Muscle of leg (tissue), 11 donors: Measurements from ENCODE around the gene KAT2A. TPM values are rescaled to one million over a fixed set of nuclear protein-coding genes. Genes with fewer than 3 reads are reported as not detected.
A peak's percentile ranks its signal among the peaks of the same experiment; 100 is the strongest.

Experiments
- DNase-seq: peaks from one replicate; pipeline ENCODE4 v3.0.0; 2013
- H3K27ac ChIP-seq: one replicate; pipeline ENCODE4 v1.5.1; 2013; ENCODE audit warnings: mild to moderate bottlenecking, low read length, control low read depth
- H3K27me3 ChIP-seq: one replicate; pipeline ENCODE4 v1.6.1; 2013; ENCODE audit warnings: low read length; ENCODE audit not compliant: control insufficient read depth, insufficient read depth
- H3K36me3 ChIP-seq: one replicate; pipeline ENCODE4 v1.6.1; 2013; ENCODE audit warnings: low read length; ENCODE audit not compliant: control insufficient read depth, insufficient read depth
- H3K4me1 ChIP-seq: one replicate; pipeline ENCODE4 v1.6.1; 2013; ENCODE audit warnings: low read length; ENCODE audit not compliant: control insufficient read depth, insufficient read depth
- H3K4me3 ChIP-seq: one replicate; pipeline ENCODE4 v1.5.1; 2013; ENCODE audit warnings: low read length, control low read depth
- H3K9me3 ChIP-seq: replicated peaks from 2 replicates; pipeline ENCODE4 v1.6.1; 2013; ENCODE audit warnings: low read depth, low read length; ENCODE audit not compliant: control insufficient read depth
- WGBS: methylation state at CpG from one replicate; pipeline ENCODE4 v1.1.5; 2013; ENCODE audit warnings: missing lambda C conversion rate; ENCODE audit not compliant: insufficient coverage; 5-methylcytosine and 5-hydroxymethylcytosine counted together
- polyA plus RNA-seq, 8 donors: library from polyadenylated mRNA; unstranded; fragments of 120-200 nt; gene quantifications; one replicate each; pipeline versions ENCODE4 v1.2.1 to v1.2.3, GENCODE V29; 2013; ENCODE audit warnings: inconsistent platforms in 1 of 8, low replicate concordance in 1 of 8; ENCODE audit not compliant: insufficient read length in 8 of 8, insufficient read depth in 1 of 8
- total RNA-seq: library from RNA; stranded (reverse); fragments of 120-200 nt; gene quantifications from one replicate; pipeline ENCODE4 v1.2.4, GENCODE V29; 2013

KAT2A gene
- total and polyA plus RNA-seq, 9 donors = 16.7 to 62.0 (median 46.3) TPM

- no peaks in the 10 kb centered on the region for H3K9me3 ChIP-seq
- H3K4me1 ChIP-seq = peaks cover 29% of the 10 kb centered on the region
- no peak overlapping the region for H3K4me3 ChIP-seq
- no peaks in the 10 kb centered on the region for H3K27me3 ChIP-seq
- H3K27ac ChIP-seq = no peak overlapping the region
- H3K36me3 ChIP-seq = peaks cover 62% of the 10 kb centered on the region
- DNase-seq = peak; percentile 89
- WGBS = 40% methylated on average over 17 of the region's 18 CpGs
Measured at GRCh38 chr17:42116705-42117396, 4.3 kb downstream of the KAT2A start.

DNA sequence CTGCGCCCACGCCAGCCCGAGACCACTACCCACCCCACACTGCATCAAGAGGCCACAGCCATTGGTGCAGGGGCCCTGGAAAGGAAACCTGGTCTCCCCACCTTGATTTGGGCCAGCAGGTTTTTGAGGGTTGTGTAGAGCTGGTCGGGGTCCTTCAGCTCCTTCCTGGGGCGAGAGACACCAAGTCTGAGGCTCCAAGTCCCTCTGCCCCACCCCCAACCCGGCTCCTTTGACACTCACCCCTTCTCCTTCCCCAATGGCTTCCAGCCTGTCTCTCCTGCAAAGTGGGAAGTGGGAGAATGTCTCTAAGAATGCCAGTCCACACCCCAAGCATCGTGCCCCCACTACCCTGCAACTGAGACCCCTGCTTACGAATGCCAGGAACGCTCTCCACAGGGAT, 7.0 kb downstream of the KAT2A start:
- Histone ChIP-seq H3K27me3 (no peaks in the 10 kb centered on the region), H3K9me3 (no peaks in the 10 kb centered on the region), H3K27ac (no peak overlapping the region), H3K36me3 (peaks cover 66% of the 10 kb centered on the region), H3K4me3 (no peak overlapping the region), H3K4me1 (peaks cover 28% of the 10 kb centered on the region)
- DNase-seq = no peak
- 83% methylated on average over 1 of the region's 9 CpGs for WGBS

DNA sequence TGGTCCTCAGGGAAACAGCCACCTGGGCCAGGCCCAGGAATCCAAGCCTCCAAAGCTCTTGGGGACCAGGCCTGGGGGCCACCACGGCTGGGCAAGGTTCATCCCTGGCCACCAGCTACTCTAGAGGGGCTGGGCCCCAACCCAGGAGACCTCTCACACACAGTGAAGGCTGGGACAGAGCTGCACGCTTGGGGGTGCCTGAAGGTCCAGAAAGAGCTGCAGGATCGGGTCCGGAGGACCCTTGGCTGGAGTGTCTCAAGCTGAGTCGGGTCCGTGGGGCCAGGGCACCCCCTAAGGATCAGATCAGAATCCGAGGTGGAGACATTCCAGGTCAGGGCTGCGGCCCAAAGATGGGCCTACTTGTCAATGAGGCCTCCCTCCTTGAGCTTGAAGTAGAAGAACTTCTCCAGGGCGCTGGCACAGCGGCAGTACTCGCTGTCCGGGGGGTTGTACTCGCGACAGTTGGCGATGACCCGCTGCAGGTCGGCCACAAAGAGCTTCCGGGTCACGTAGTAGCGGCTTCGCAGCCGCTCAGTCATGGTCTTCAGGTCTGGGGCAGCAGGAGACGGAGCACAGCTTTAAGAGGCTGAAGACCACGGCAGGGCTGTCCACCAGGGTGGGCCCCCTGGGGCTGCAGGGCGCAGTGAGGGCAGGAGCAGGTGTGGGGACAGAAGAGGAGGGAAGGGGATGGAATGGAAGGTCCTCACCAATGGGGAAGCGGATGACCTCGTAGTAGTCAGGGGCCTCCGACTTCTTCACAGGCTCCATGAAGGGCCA, 7.7 kb downstream of the KAT2A start:
- Histone ChIP-seq H3K27me3 (no peaks in the 10 kb centered on the region), H3K4me1 (peaks cover 28% of the 10 kb centered on the region), H3K27ac (peak overlapping the region; percentile 96), H3K9me3 (no peaks in the 10 kb centered on the region), H3K36me3 (peaks cover 66% of the 10 kb centered on the region), H3K4me3 (no peak overlapping the region)
- 87% methylated on average over 27 of the region's 28 CpGs for WGBS
- no peak for DNase-seq

DNA sequence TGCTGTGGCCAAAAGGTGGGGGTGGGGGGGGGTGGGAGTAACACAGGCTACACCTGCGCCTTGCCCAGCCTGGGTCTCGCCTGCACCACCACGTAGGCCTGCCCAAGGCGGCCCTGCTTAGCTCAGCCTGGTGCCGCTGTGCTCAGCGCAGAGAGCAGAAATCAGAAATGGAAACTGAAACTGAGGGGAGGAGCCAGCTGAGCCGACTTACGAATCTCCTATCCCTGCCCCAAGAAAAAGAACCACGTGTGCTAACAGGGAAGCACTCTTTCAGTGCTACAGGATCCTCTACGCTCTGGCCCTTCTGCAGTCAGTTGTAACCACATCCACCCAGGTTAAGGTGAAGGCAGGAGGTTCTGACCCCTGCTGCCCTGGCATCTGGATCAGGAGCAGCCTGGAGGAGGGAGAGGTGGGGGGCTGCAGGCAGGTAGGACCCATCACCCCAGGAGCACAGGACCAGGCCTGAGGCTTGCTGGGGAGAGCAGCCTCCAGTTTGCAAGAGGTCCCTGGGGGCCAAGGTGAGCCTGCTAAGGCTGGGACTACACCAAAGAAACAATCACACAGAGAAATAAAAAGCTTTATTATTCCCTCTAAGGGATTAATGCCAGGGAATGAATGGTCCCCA, 8.5 kb downstream of the KAT2A start, which contains the start of gene DHX58:
DHX58 (minus strand) TSS at position 163 of the 625 bp plus-strand sequence. CDS start 822 bp downstream, outside the sequence.
- WGBS = 10% methylated on average over 3 of the region's 10 CpGs
- peak within 1 kb of the TSS; percentile 55 for H3K4me3 ChIP-seq
- peak; percentile 95 for DNase-seq
- H3K4me1 ChIP-seq = peaks cover 28% of the 10 kb centered on the region
- H3K36me3 ChIP-seq = peaks cover 58% of the 10 kb centered on the region
- peak within 1 kb of the TSS; percentile 96 for H3K27ac ChIP-seq
- H3K9me3 ChIP-seq = no peaks in the 10 kb centered on the region
- H3K27me3 ChIP-seq = no peaks in the 10 kb centered on the region

DNA sequence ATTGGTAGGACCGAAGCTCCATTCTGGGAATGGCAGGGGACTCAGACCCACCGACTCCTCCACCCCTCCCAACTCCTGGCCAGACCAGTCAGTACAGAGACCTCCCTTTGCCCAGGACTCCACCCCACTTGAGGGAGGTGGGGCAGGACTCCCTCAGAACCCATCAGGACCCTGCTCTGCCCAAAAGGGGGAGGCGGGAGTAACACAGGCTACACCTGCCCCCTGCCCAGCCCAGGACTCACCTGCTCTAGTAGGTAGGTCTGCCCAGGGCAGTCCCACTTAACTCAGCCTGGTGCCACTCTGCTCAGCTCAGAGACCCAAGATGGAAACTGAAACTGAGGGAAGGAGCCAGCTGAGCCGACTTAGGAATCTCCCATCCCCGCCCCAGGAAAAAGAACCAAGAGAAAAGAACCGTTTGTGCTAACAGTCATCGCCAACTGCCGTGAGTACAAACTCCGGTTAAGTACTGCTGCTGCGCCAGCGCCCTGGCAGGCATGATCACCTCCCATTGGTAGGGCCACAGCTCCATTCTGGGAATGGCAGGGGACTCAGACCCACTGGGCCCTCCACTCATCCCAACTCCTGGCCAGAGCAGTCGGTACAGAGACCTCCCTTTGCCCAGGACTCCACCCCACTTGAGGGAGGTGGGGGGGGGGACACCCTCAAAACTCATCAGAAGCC, 9.2 kb downstream of the KAT2A start:
- H3K27me3 ChIP-seq = no peaks in the 10 kb centered on the region
- H3K4me1 ChIP-seq = peaks cover 29% of the 10 kb centered on the region
- WGBS = 31% methylated on average over 10 of the region's 12 CpGs
- peak overlapping the region; percentile 96 for H3K27ac ChIP-seq
- peak; percentile 64 for DNase-seq
- H3K36me3 ChIP-seq = peaks cover 52% of the 10 kb centered on the region
- peak overlapping the region; percentile 55 for H3K4me3 ChIP-seq
- no peaks in the 10 kb centered on the region for H3K9me3 ChIP-seq

- WGBS = 85% methylated on average over 6 of the region's 11 CpGs
- H3K9me3 ChIP-seq = no peaks in the 10 kb centered on the region
- DNase-seq = no peak
- peaks cover 45% of the 10 kb centered on the region for H3K36me3 ChIP-seq
- no peak overlapping the region for H3K4me3 ChIP-seq
- peaks cover 26% of the 10 kb centered on the region for H3K4me1 ChIP-seq
- no peaks in the 10 kb centered on the region for H3K27me3 ChIP-seq
- H3K27ac ChIP-seq = no peak overlapping the region
Measured at GRCh38 chr17:42111265-42111636, 9.9 kb downstream of the KAT2A start.

DNA sequence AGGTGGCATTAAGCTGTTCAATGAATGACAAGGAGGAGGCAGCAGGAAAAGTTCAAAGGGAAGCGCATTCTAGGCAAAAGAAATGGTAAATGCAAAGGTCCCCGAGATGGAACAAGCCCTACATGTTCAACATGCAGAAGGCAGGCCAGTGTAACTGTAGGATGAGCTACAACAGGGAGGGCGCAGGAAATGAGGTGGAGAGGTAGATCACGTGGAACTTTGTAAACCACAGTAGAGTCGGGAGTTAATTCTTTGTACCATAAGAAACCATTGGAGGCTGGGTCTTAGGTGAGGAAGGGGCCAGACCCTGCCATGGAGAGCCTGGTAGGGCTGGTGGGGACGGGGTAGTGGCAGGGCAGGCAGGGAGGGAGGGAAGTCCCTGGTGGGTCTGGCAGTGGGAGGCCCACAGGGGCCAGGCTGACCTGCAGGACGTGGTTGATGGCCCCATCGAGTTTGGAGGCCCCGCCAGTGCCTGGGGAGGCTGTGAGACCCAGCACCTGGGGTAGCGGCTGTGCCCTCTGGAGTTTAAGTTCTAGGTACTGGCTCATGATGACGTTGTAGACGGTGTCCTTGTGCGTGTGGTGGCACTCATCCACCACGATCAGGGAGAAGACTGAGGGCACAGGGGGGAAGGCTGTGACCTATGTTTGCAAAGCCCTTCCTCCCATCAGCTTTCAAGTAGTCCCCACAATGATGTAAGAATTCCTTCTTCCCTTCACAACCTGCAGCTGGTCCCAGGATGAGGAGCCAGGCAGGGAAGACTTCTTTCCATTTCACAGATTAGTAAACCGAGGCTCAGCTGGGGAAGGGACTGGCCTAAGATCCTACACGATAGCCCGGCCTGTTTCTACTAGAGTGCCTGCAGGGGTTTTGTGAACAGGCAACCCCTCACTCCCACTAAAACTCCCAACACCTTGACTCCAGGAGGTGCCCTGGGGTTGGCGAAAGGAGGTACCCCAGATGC, 10.6 kb downstream of the KAT2A start:
- H3K27ac ChIP-seq = no peak overlapping the region
- H3K4me1 ChIP-seq = peaks cover 26% of the 10 kb centered on the region
- peaks cover 39% of the 10 kb centered on the region for H3K36me3 ChIP-seq
- H3K4me3 ChIP-seq = no peak overlapping the region
- 83% methylated on average over 14 of the region's 18 CpGs for WGBS
- no peaks in the 10 kb centered on the region for H3K27me3 ChIP-seq
- H3K9me3 ChIP-seq = no peaks in the 10 kb centered on the region
- no peak for DNase-seq

DNA sequence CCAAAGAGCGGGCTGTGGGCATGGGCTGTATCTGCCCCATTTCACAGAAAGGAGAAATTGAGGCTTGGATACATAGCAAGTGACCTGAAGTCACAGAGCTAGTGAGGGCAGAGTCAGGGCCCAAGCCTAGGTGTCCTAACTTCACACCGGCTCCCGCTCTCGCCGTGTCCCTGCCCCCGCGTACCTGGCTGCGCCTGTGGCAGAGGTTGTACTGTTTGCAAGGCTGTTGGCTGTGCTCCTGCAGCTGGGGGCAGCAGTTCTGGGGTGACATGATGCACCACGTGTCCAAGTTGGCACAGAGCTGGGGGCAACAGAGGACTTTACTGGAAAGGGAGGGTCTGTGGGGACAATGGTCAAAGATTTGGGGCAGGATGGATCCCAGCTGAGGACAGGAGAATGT, 12.1 kb downstream of the KAT2A start:
- DNase-seq = no peak
- Histone ChIP-seq H3K9me3 (no peaks in the 10 kb centered on the region), H3K4me1 (peaks cover 26% of the 10 kb centered on the region), H3K27me3 (no peaks in the 10 kb centered on the region), H3K4me3 (no peak overlapping the region), H3K27ac (no peak overlapping the region), H3K36me3 (peaks cover 43% of the 10 kb centered on the region)
- WGBS = 92% methylated on average over 9 of the region's 9 CpGs
